NT2/D1 (cell line): ENCODE measurements around the gene TMEM271.

Source experiments
- SUZ12 ChIP-seq: IDR thresholded peaks from 2 replicates; pipeline ENCODE4 v1.6.1; 2011; ENCODE audit not compliant: insufficient read length, insufficient read depth; ENCODE audit errors: extremely low read depth
- YY1 ChIP-seq: IDR thresholded peaks from 2 replicates; pipeline ENCODE4 v1.6.1; 2011; ENCODE audit not compliant: insufficient read length, insufficient read depth
- ZNF274 ChIP-seq: IDR thresholded peaks from 2 replicates; pipeline ENCODE4 v1.6.1; 2011; ENCODE audit warnings: mild to moderate bottlenecking, low read depth, low read length

- TF ChIP-seq ZNF274 (no peak), SUZ12 (no peak), YY1 (no peak)
Observed at GRCh38 chr4:622996-623913, 47.2 kb upstream of the TMEM271 start.
